A549 treated with AZD9567 at 1 μM for 4 hours (cell line): ENCODE data around the gene SAT2. TPM values are rescaled to one million over a fixed set of nuclear protein-coding genes. Genes with fewer than 3 reads are reported as not detected.

Experiments used
- total RNA-seq: library from RNA; stranded (reverse); fragments of 200-300 nt; extraction: Qiagen RNA extraction; gene quantifications from 5 replicates; pipeline ENCODE4 v1.2.3, GENCODE V29; 2022; ENCODE audit not compliant: insufficient read depth

The SAT2 gene
- 51.0 to 90.6 TPM (median 82.1 TPM) in 5 replicates for total RNA-seq

GRCh38 chr17:7627250-7628121 lies at the start of gene SAT2:
SAT2 (minus strand) TSS chr17:7627821; CDS start chr17:7627635, 186 bp downstream.

GRCh38 chr17:7650509-7651096 lies 23.0 kb upstream of the SAT2 start, which contains the start of gene ATP1B2:
ATP1B2 (plus strand) TSS chr17:7650926; CDS start chr17:7651519, 593 bp downstream.

GRCh38 chr17:7629939-7630571 lies 2.4 kb upstream of the SAT2 start, which contains the start of gene SHBG:
SHBG (plus strand) TSS chr17:7630135; CDS start chr17:7630173, 38 bp downstream.

GRCh38 chr17:7614425-7615264 lies 13.0 kb downstream of the SAT2 start, which contains the start of gene FXR2:
FXR2 (minus strand) TSS chr17:7614897; CDS start chr17:7614532, 365 bp downstream.

GRCh38 chr17:7589891-7590691 lies 37.5 kb downstream of the SAT2 start, which contains the start of gene SOX15:
SOX15 (minus strand) TSS chr17:7590094; CDS start chr17:7589676, 418 bp downstream.

GRCh38 chr17:7583253-7584109 lies 44.1 kb downstream of the SAT2 start, which contains the start of gene MPDU1:
MPDU1 (plus strand) TSS chr17:7583852; CDS start chr17:7583863, 11 bp downstream.

GRCh38 chr17:7579001-7579833 lies 48.4 kb downstream of the SAT2 start, which contains the start of gene CD68:
CD68 (plus strand) TSS chr17:7579638; CDS start chr17:7579678, 40 bp downstream.

Other genes with a start within 250 kb of the SAT2 start
- 1.4 to 1.7 TPM (median 1.6 TPM) in 5 replicates for gene TNK1, start 246.7 kb downstream of the SAT2 start, total RNA-seq
- 36.1 to 44.4 TPM (median 40.5 TPM) in 5 replicates for gene PLSCR3, start 233.3 kb downstream of the SAT2 start, total RNA-seq
- 181 to 231 TPM (median 208 TPM) in 5 replicates for gene TMEM256, start 223.7 kb downstream of the SAT2 start, total RNA-seq
- 12.4 to 20.9 TPM (median 18.3 TPM) in 5 replicates for gene NLGN2, start 220.0 kb downstream of the SAT2 start, total RNA-seq
- gene SPEM1, start 207.5 kb downstream of the SAT2 start, total RNA-seq = 0.08 TPM in 2 of 5 replicates, not detected in the others
- 0.05 to 0.07 TPM (median 0.05 TPM) in 3 of 5 replicates, not detected in the others for gene SPEM2, start 202.2 kb downstream of the SAT2 start, total RNA-seq
- 0.02 to 0.06 TPM (median 0.02 TPM) in 3 of 5 replicates, not detected in the others for gene SPEM3, start 199.0 kb downstream of the SAT2 start, total RNA-seq
- gene TMEM102, start 192.4 kb downstream of the SAT2 start, total RNA-seq = 7.5 to 12.0 TPM (median 11.6 TPM) in 5 replicates
- 0.67 to 1.3 TPM (median 0.74 TPM) in 4 of 5 replicates, not detected in the other for gene FGF11, start 188.3 kb downstream of the SAT2 start, total RNA-seq
- 5.7 to 17.4 TPM (median 8.1 TPM) in 5 replicates for gene CHRNB1, start 182.8 kb downstream of the SAT2 start, total RNA-seq
- gene ZBTB4, start 148.2 kb downstream of the SAT2 start, total RNA-seq = 17.6 to 21.8 TPM (median 20.5 TPM) in 5 replicates
- gene SLC35G6, start 146.4 kb downstream of the SAT2 start, total RNA-seq = not detected in 5 replicates
- gene POLR2A, start 143.5 kb downstream of the SAT2 start, total RNA-seq = 74.1 to 103 TPM (median 95.9 TPM) in 5 replicates
- 7.1 to 11.8 TPM (median 9.9 TPM) in 5 replicates for gene TNFSF12, start 78.8 kb downstream of the SAT2 start, total RNA-seq
- gene TNFSF13, start 69.1 kb downstream of the SAT2 start, total RNA-seq = 0.40 to 0.92 TPM (median 0.66 TPM) in 4 of 5 replicates, not detected in the other
- gene SENP3, start 65.9 kb downstream of the SAT2 start, total RNA-seq = 70.1 to 96.6 TPM (median 91.7 TPM) in 5 replicates
- gene CD68, start 48.2 kb downstream of the SAT2 start, total RNA-seq = 23.5 to 28.8 TPM (median 28.1 TPM) in 5 replicates
- gene MPDU1, start 44.0 kb downstream of the SAT2 start, total RNA-seq = 112 to 167 TPM (median 117 TPM) in 5 replicates
- 0.17 to 0.42 TPM (median 0.28 TPM) in 4 of 5 replicates, not detected in the other for gene SOX15, start 37.7 kb downstream of the SAT2 start, total RNA-seq
- 59.1 to 61.9 TPM (median 61.2 TPM) in 5 replicates for gene FXR2, start 12.9 kb downstream of the SAT2 start, total RNA-seq
- gene SHBG, start 2.3 kb upstream of the SAT2 start, total RNA-seq = 0.47 to 1.00 TPM (median 0.70 TPM) in 4 of 5 replicates, not detected in the other
- gene ATP1B2, start 23.1 kb upstream of the SAT2 start, total RNA-seq = 0.19 to 0.26 TPM (median 0.24 TPM) in 4 of 5 replicates, not detected in the other
- gene TP53, start 59.7 kb upstream of the SAT2 start, total RNA-seq = 42.8 to 46.9 TPM (median 44.9 TPM) in 5 replicates
- 39.9 to 45.3 TPM (median 43.7 TPM) in 5 replicates for gene WRAP53, start 60.7 kb upstream of the SAT2 start, total RNA-seq
- gene EFNB3, start 77.4 kb upstream of the SAT2 start, total RNA-seq = 1.1 to 2.2 TPM (median 1.3 TPM) in 5 replicates
- gene DNAH2, start 89.9 kb upstream of the SAT2 start, total RNA-seq = 0.03 to 0.10 TPM (median 0.05 TPM) in 3 of 5 replicates, not detected in the others
- gene KDM6B, start 206.4 kb upstream of the SAT2 start, total RNA-seq = 6.7 to 19.5 TPM (median 13.5 TPM) in 5 replicates
- gene TMEM88, start 227.2 kb upstream of the SAT2 start, total RNA-seq = 0.79 to 1.4 TPM (median 1.2 TPM) in 4 of 5 replicates, not detected in the other
- 115 to 231 TPM (median 227 TPM) in 5 replicates for gene NAA38, start 229.7 kb upstream of the SAT2 start, total RNA-seq
- gene CYB5D1, start 230.2 kb upstream of the SAT2 start, total RNA-seq = 17.6 to 22.9 TPM (median 19.7 TPM) in 5 replicates